ENCODE results near the gene SYT5.

GRCh38 chr19:55228403-55229031, 48.4 kb upstream of the SYT5 start, which contains the start of gene TMEM86B:
- TF ChIP-seq CTCF (conservative IDR thresholded peaks at IDR 0.05; ENCODE audit: low read length) (no peak), EZH2phosphoT487 (IDR thresholded peaks at IDR 0.05; ENCODE audit: borderline replicate concordance) (no peak)
